ENCODE data around the gene INAFM2. TPM values are rescaled to one million over a fixed set of nuclear protein-coding genes. Genes with fewer than 3 reads are reported as not detected.

INAFM2 gene
- total RNA-seq, 2 donors from 2014 or later: 45.5 to 48.9 TPM

DNA sequence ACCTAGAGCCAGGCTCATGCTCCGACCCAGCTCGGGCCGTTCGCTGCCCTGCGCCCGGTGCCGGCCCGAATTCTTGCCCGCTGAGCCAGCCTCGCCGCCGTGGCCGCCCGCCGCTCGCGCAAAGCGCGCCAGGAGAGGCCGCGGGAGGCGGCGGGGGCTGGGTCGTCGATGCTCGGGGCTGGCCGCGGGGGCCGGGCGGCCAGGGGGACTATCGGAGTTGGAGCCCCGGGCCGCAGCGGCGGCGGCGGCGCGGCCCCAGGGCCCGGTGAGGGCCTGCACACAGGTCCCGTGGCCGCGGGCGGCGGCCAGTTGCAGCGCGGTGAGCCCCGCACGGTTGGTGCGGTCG is 41.7 kb upstream of the INAFM2 start:
- DNase-seq (ENCODE audit: low spot score): no peak
- Histone ChIP-seq H3K4me1 (peaks cover 0 to 55% of the 10 kb centered on the region in 2 donors), H3K4me3 (peak overlapping the region in 1 of 2 donors; percentile 53), H3K9me3 (no peaks in the 10 kb centered on the region), H3K27ac (no peak overlapping the region), H3K36me3 (no peaks in the 10 kb centered on the region), H3K27me3 (peaks cover 0 to 11% of the 10 kb centered on the region in 2 donors)
- no peak for TF ChIP-seq CTCF (IDR thresholded peaks at IDR 0.05)

DNA sequence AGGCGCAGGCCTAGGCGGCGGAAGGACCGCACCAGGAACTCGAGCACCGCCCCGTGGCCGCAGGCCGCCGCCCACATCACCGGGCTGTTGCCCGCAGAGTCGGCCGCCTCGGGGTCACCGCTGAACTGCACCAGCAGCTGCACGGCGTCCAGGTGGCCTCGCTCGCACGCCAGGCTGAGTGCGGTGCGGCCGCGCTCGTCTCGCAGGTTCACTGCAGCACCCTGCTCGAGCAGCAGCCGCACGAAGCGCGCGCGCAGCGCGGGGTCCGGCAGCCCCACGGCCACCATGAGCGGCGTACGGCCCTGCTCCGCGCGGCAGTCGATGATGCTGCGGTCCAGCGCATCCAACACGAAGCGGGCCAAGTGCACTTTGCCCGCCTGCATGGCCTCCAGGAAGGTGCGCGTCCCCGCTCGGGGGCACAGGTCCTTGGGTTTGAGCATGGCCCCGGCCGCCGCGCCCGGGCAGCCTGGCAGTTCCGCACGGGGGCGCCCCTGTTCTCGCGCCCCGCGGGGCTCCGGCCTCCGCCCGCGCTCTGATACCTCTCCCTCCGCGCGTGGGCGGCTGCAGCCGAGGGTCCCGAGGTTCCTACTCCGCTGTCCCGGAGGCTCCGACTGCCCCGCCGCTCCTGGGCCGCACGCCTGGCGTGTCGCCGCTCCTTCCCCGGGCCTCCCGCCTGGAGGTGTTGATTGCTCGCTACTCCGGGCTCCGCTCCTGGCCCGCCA is 41.2 kb upstream of the INAFM2 start:
- H3K4me1 ChIP-seq: peaks cover 0 to 56% of the 10 kb centered on the region in 2 donors
- peaks cover 0 to 11% of the 10 kb centered on the region in 2 donors for H3K27me3 ChIP-seq
- no peaks in the 10 kb centered on the region for H3K36me3 ChIP-seq
- no peak overlapping the region for H3K27ac ChIP-seq
- no peak for DNase-seq (ENCODE audit: low spot score)
- no peaks in the 10 kb centered on the region for H3K9me3 ChIP-seq
- H3K4me3 ChIP-seq: peak overlapping the region; percentile 29 to 53
- TF ChIP-seq CTCF (IDR thresholded peaks at IDR 0.05): peak; percentile 50 to 69

GRCh38 chr15:40282869-40283614 is 40.5 kb upstream of the INAFM2 start, which contains the start of gene ANKRD63:
Gene ANKRD63, minus strand, starts transcription at chr15:40283064. Its CDS starts 478 bp downstream, at chr15:40282586.
- Histone ChIP-seq H3K9me3 (no peaks in the 10 kb centered on the region), H3K36me3 (no peaks in the 10 kb centered on the region), H3K27ac (no peak within 1 kb of the TSS), H3K4me3 (peak within 1 kb of the TSS; percentile 29 to 53), H3K4me1 (peaks cover 0 to 56% of the 10 kb centered on the region in 2 donors), H3K27me3 (peaks cover 0 to 11% of the 10 kb centered on the region in 2 donors)
- no peak for DNase-seq (ENCODE audit: low spot score)
- TF ChIP-seq CTCF (IDR thresholded peaks at IDR 0.05): no peak

DNA sequence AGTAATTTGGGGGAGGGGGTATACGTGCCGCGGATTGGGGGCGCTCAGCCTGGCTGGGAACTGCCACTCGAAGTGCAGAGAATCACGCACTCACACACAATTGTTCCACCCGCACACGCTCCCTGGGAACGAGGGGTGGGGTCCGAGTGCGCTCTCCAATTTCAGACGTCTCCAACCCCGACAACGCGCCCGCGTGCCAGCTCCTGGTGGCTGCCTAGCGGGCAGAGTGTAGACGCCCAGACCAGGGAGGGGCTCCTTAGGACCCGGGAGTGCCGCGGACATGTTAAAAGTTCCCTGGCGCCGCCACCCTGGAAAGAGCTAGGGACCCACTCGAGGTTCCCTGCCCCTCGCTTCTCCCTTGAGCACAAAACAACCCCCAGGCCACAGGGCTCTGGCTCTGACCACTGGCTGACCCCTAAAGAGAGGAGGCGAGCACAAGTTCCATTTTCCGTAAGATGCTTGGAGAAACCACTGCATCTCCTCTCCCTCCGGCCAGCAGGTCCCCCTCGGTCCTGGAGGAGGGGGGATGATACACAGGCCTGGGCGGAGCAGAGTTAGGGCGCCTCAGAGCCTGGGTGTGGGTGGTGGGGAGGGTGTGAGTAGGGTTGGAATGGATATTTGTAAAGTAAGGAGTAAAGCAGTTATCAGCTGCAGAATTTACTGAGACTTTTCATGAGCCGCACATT is 39.7 kb upstream of the INAFM2 start:
- DNase-seq (ENCODE audit: low spot score): no peak
- Histone ChIP-seq H3K36me3 (no peaks in the 10 kb centered on the region), H3K27me3 (peaks cover 0 to 11% of the 10 kb centered on the region in 2 donors), H3K4me3 (no peak overlapping the region), H3K9me3 (no peaks in the 10 kb centered on the region), H3K4me1 (peaks cover 0 to 56% of the 10 kb centered on the region in 2 donors), H3K27ac (no peak overlapping the region)
- TF ChIP-seq CTCF (IDR thresholded peaks at IDR 0.05): no peak

DNA sequence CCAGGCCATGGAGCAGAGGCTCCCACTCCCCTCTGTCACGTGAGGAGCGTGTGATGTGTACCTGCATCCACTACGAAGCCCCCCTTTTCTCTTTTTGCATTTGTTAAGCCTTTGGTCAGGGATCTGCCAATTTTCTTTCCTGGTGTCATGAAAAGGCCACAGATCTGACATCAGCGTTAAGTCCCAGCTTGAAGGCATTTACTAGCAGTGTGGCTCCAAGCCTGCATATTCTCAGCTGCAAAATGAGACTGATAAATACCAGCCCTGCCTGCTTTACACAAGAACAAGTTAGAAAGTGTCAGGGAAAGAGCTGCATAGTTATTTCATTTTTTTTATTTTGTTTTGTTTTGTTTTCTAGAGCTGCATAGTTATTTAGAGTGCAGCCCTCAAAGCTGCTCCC is 38.3 kb upstream of the INAFM2 start:
- Histone ChIP-seq H3K36me3 (no peaks in the 10 kb centered on the region), H3K27ac (peak overlapping the region; percentile 64 to 66), H3K4me3 (no peak overlapping the region), H3K9me3 (no peaks in the 10 kb centered on the region), H3K4me1 (peaks cover 0 to 48% of the 10 kb centered on the region in 2 donors), H3K27me3 (peaks cover 0 to 11% of the 10 kb centered on the region in 2 donors)
- no peak for DNase-seq (ENCODE audit: low spot score)
- no peak for TF ChIP-seq CTCF (IDR thresholded peaks at IDR 0.05)

Data from right atrium auricular region (tissue), 2 donors.